GM19239 (cell line): ENCODE data around the gene ITCH.
A peak's percentile ranks its signal among the peaks of the same experiment; 100 is the strongest.
"Not testable (repeated sequence)": the region's sequence is repeated elsewhere in the genome, so short reads cannot be mapped to it uniquely, and the experiment has no call there.

Source experiments
- DNase-seq: peaks from one replicate; pipeline ENCODE4 v3.0.0; 2011; ENCODE audit warnings: low spot score; ENCODE audit not compliant: insufficient read length
- FAIRE-seq: peaks from 2 replicates; lab custom pipeline; 2011; peaks lifted over from hg19 to GRCh38; lab: Jason Lieb, UNC

ITCH gene

GRCh38 chr20:34363062-34363464 lies at the start of gene ITCH:
ITCH (plus strand) TSS chr20:34363273; CDS start chr20:34393812, 30,539 bp downstream.
- peak; percentile 90 for FAIRE-seq
- DNase-seq = peak; percentile 94

GRCh38 chr20:34315236-34315635 lies 47.8 kb upstream of the ITCH start:
- FAIRE-seq (no peak), DNase-seq (no peak)

- no peak for FAIRE-seq
- DNase-seq = no peak
Observed at GRCh38 chr20:34316196-34316814, 46.8 kb upstream of the ITCH start.

GRCh38 chr20:34318609-34319443 lies 44.2 kb upstream of the ITCH start:
- no peak for DNase-seq
- FAIRE-seq = no peak

GRCh38 chr20:34320861-34321260 lies 42.2 kb upstream of the ITCH start:
- no peak for DNase-seq
- no peak for FAIRE-seq

- FAIRE-seq (no peak), DNase-seq (no peak)
Observed at GRCh38 chr20:34322267-34323105, 40.6 kb upstream of the ITCH start.

GRCh38 chr20:34324541-34324940 lies 38.5 kb upstream of the ITCH start:
- no peak for DNase-seq
- no peak for FAIRE-seq

GRCh38 chr20:34328207-34328606 lies 34.9 kb upstream of the ITCH start:
- not testable (repeated sequence) for FAIRE-seq

GRCh38 chr20:34328928-34329677 lies 34.0 kb upstream of the ITCH start:
- FAIRE-seq (no peak), DNase-seq (no peak)

More at GRCh38 chr20:34328207-34328606, 34.9 kb upstream of the ITCH start:
- DNase-seq = not testable (repeated sequence)

- FAIRE-seq, DNase-seq: not testable (repeated sequence)
Observed at GRCh38 chr20:34330861-34331544, 32.1 kb upstream of the ITCH start.

- FAIRE-seq (no peak), DNase-seq (no peak)
Observed at GRCh38 chr20:34331838-34332237, 31.2 kb upstream of the ITCH start.

- DNase-seq = no peak
- FAIRE-seq = no peak
Observed at GRCh38 chr20:34332262-34332920, 30.7 kb upstream of the ITCH start.

- no peak for FAIRE-seq
Observed at GRCh38 chr20:34333786-34334185, 29.3 kb upstream of the ITCH start.

GRCh38 chr20:34334654-34335407 lies 28.2 kb upstream of the ITCH start:
- DNase-seq = no peak
- FAIRE-seq = no peak

More at GRCh38 chr20:34333786-34334185, 29.3 kb upstream of the ITCH start:
- no peak for DNase-seq

GRCh38 chr20:34337544-34337943 lies 25.5 kb upstream of the ITCH start:
- FAIRE-seq = no peak
- DNase-seq = no peak

- FAIRE-seq = no peak
- no peak for DNase-seq
Observed at GRCh38 chr20:34337982-34338726, 24.9 kb upstream of the ITCH start.

- not testable (repeated sequence) for FAIRE-seq, DNase-seq
Observed at GRCh38 chr20:34340726-34341125, 22.3 kb upstream of the ITCH start.
